Calu3 (cell line): ENCODE results near the gene DLGAP1. TPM values are rescaled to one million over a fixed set of nuclear protein-coding genes. Genes with fewer than 3 reads are reported as not detected.

Experiments
- BruUV-seq: library from RNA; stranded (reverse); fragments of 400-500 nt; replicated peaks from 2 replicates; lab custom pipeline; 2021; lab: Mats Ljungman, UMichigan
- CTCF ChIA-PET: fragments of 300-600 bp; sonication (Branson Sonifier 250); formaldehyde crosslinking; loops from one replicate; lab custom pipeline; 2022; ENCODE audit warnings: antibody characterized with exemption; lab: Charles Lee
- DNase-seq: peaks from one replicate; pipeline ENCODE4 v3.0.0; 2022
- H3K27ac Mint-ChIP-seq: one replicate; pipeline ENCODE4 v1.8.0; 2022; ENCODE audit warnings: mixed read lengths; ENCODE audit not compliant: unreplicated experiment
- H3K27me3 Mint-ChIP-seq: one replicate; pipeline ENCODE4 v1.8.0; 2022; ENCODE audit warnings: mixed read lengths; ENCODE audit not compliant: unreplicated experiment
- H3K36me3 Mint-ChIP-seq: one replicate; pipeline ENCODE4 v1.8.0; 2022; ENCODE audit warnings: mild to moderate bottlenecking, moderate library complexity, mixed read lengths; ENCODE audit not compliant: insufficient read depth, unreplicated experiment
- H3K4me1 Mint-ChIP-seq: one replicate; pipeline ENCODE4 v1.8.0; 2022; ENCODE audit warnings: mild to moderate bottlenecking, low read depth, mixed read lengths; ENCODE audit not compliant: unreplicated experiment
- H3K4me3 Mint-ChIP-seq: one replicate; pipeline ENCODE4 v1.8.0; 2022; ENCODE audit warnings: mild to moderate bottlenecking, low read depth, moderate library complexity, mixed read lengths; ENCODE audit not compliant: unreplicated experiment
- H3K9me3 Mint-ChIP-seq: one replicate; pipeline ENCODE4 v1.8.0; 2022; ENCODE audit warnings: low read depth, mixed read lengths; ENCODE audit not compliant: unreplicated experiment
- intact Hi-C: fragments of 100-400 bp; cut with micrococcal nuclease; formaldehyde crosslinking; loops from one replicate; pipeline ENCODE4 v1.10.0; 2022; ENCODE audit not compliant: unreplicated experiment
- total RNA-seq: library from RNA; stranded (reverse); gene quantifications from 2 replicates; pipeline ENCODE4 v1.2.3, GENCODE V29; 2022
- TF ChIP-seq, protein P1 (sequence below): fragments of 200-600 bp; IDR thresholded peaks from one replicate; pipeline ENCODE4 v1.8.0; 2022; ENCODE audit warnings: antibody characterized with exemption; ENCODE audit not compliant: unreplicated experiment

DLGAP1 gene
- total RNA-seq, 1 experiment from 2014 or later = 9.0 TPM

DNA sequence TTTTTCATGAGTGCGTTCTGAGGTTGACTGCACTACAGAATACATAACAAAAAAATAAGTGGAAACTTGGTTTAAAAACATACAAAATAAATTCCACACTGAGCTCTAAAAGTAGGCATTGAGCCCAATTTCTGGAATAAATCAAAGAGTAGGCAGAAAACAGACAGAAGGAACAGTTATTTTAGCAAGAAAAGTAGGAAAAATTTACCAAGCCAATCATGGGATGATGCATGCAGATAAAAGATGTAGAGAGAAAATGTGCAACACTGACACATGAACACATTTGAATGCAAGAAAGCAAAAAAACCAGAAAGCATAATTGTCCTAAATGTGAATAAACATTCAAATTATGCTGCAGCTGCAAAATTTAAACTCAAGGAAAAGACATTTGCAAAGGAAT lies 308.3 kb downstream of the DLGAP1 start:
- Mint-ChIP-seq H3K36me3 (no peaks in the 10 kb centered on the region), H3K4me1 (no peaks in the 10 kb centered on the region), H3K9me3 (no peaks in the 10 kb centered on the region), H3K27ac (no peak overlapping the region), H3K27me3 (peaks cover 17% of the 10 kb centered on the region), H3K4me3 (no peak overlapping the region)
- BruUV-seq = no TSS peak
- no peak for DNase-seq
- intact Hi-C loops = no loop called here
- TF ChIP-seq, protein P1, sequence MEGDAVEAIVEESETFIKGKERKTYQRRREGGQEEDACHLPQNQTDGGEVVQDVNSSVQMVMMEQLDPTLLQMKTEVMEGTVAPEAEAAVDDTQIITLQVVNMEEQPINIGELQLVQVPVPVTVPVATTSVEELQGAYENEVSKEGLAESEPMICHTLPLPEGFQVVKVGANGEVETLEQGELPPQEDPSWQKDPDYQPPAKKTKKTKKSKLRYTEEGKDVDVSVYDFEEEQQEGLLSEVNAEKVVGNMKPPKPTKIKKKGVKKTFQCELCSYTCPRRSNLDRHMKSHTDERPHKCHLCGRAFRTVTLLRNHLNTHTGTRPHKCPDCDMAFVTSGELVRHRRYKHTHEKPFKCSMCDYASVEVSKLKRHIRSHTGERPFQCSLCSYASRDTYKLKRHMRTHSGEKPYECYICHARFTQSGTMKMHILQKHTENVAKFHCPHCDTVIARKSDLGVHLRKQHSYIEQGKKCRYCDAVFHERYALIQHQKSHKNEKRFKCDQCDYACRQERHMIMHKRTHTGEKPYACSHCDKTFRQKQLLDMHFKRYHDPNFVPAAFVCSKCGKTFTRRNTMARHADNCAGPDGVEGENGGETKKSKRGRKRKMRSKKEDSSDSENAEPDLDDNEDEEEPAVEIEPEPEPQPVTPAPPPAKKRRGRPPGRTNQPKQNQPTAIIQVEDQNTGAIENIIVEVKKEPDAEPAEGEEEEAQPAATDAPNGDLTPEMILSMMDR = no peak
- CTCF ChIA-PET = no interaction called here

DNA sequence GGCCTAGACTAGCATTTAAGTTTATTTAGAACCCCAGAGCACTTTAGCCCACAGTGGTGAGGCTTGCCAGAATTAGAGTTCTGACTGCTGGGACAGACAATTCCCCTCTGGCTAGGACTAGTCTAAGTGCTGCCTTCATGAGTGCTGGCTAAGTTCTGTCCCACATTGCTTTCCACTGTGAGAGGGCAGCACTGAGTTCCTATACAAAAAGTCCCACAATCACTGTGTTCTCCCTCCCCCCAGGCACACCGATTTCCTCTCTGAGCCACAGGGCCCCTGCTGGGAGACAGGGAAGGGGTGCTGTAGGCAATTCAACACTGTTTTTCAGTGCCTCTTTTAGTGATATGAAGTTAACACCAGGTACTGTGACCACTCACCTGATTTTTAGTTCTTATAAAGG lies 310.9 kb downstream of the DLGAP1 start:
- TF ChIP-seq, protein P1 = no peak
- DNase-seq = no peak
- H3K4me1 Mint-ChIP-seq = no peaks in the 10 kb centered on the region
- intact Hi-C loops = no loop called here
- H3K4me3 Mint-ChIP-seq = no peak overlapping the region
- CTCF ChIA-PET = no interaction called here
- BruUV-seq = no TSS peak
- H3K9me3 Mint-ChIP-seq = no peaks in the 10 kb centered on the region
- no peak overlapping the region for H3K27ac Mint-ChIP-seq
- H3K27me3 Mint-ChIP-seq = peaks cover 24% of the 10 kb centered on the region
- H3K36me3 Mint-ChIP-seq = no peaks in the 10 kb centered on the region

DNA sequence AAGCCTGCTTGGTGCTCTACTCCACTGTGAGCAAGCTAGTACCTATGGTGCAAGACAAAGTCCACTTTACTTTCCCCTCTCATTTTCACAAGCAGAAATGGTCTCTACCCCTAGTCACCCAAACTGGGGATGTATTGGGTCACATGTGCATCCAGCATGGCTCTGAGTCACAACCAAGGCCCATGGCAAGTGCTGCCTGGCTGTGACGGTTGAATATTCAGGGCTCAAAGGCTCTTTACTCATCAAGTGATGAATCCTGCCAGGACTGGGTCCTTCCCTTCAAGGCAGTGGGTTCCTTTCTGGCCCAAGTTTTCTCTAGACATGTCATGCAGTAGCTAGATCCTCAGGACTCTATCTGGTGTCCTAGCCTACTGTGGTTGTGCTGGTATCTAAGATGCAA lies 311.5 kb downstream of the DLGAP1 start:
- no peak overlapping the region for H3K27ac Mint-ChIP-seq
- H3K9me3 Mint-ChIP-seq = no peaks in the 10 kb centered on the region
- H3K4me3 Mint-ChIP-seq = no peak overlapping the region
- no TSS peak for BruUV-seq
- TF ChIP-seq, protein P1 = no peak
- no peaks in the 10 kb centered on the region for H3K4me1 Mint-ChIP-seq
- no peaks in the 10 kb centered on the region for H3K36me3 Mint-ChIP-seq
- CTCF ChIA-PET = no interaction called here
- H3K27me3 Mint-ChIP-seq = peaks cover 30% of the 10 kb centered on the region
- intact Hi-C loops = no loop called here
- DNase-seq = no peak

DNA sequence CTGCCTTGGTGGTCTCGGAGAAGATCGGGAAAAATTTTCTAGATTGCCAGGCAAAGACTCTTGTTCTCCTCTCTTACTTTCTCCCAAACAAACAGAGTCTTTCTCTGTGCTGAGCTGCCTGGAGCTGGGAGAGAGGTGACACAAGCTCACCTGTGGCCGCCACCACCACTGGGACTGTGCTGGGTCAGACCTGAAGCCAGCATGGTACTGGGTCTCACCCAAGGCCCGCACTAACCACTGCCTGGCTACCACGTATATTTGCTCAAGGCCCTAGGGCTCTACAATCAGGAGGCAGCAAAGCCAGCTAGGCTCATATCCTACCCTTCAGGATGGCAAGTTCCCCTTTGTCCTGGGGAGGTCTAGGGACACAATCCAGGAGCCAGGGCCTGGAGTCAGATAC lies 312.2 kb downstream of the DLGAP1 start:
- BruUV-seq = no TSS peak
- intact Hi-C loops = no loop called here
- no peaks in the 10 kb centered on the region for H3K4me1 Mint-ChIP-seq
- H3K27ac Mint-ChIP-seq = no peak overlapping the region
- no peak for DNase-seq
- CTCF ChIA-PET = no interaction called here
- no peaks in the 10 kb centered on the region for H3K36me3 Mint-ChIP-seq
- no peaks in the 10 kb centered on the region for H3K9me3 Mint-ChIP-seq
- H3K4me3 Mint-ChIP-seq = no peak overlapping the region
- TF ChIP-seq, protein P1 = no peak
- peaks cover 37% of the 10 kb centered on the region for H3K27me3 Mint-ChIP-seq
